Hematopoietic multipotent progenitor cell (in vitro differentiated cells): ENCODE results near the gene NKD1. TPM values are rescaled to one million over a fixed set of nuclear protein-coding genes. Genes with fewer than 3 reads are reported as not detected.

Source experiments
- DNase-seq, 3 donors: peaks; one replicate each; pipeline ENCODE4 v3.0.0-alpha.2; 2011 to 2015; ENCODE audit warnings: low read depth in 2 of 3, low spot score in 2 of 3
- total RNA-seq: library from RNA; depleted of rRNA; stranded (reverse); fragments of >200 nt; gene quantifications from one replicate; pipeline ENCODE4 v1.2.3, GENCODE V29; 2012

Gene NKD1
- total RNA-seq, 1 donor, result under 0.01 TPM

DNA sequence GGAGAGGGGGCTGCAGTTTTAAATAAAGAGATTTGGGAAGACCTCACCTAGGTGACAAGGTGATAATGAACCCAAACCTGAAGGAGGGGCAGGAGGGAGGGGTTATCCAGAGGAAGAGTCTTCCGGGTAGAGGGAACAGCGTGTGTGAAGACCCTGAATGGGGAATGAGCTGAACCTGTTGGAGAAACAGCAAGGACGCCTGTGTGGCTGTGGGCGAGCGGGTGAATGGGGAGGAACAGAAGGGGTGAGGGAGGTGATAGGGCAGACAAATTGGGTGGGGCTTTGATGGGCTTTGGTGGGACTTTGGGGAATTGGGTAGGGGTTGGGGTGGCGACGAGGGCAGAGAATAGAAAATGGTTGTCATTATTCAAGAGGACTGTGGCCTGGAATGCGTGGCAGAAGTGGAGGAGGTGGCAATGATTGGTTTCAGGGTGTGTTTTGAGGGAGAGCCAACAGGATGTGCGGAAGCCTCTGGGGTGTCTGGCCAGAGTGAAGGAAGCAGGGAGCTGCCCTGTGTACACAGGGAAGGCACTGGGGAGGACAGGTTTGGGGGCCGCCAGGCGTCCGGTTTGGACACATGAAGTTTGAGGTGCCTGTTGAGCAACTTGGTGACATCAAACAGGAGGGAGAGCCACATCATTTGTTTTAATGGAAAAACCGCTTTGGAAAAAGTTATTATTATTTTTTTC lies 48.7 kb downstream of the NKD1 start:
- no peak for DNase-seq

GRCh38 chr16:50597563-50598255 lies 49.5 kb downstream of the NKD1 start:
- DNase-seq, result no peak

DNA sequence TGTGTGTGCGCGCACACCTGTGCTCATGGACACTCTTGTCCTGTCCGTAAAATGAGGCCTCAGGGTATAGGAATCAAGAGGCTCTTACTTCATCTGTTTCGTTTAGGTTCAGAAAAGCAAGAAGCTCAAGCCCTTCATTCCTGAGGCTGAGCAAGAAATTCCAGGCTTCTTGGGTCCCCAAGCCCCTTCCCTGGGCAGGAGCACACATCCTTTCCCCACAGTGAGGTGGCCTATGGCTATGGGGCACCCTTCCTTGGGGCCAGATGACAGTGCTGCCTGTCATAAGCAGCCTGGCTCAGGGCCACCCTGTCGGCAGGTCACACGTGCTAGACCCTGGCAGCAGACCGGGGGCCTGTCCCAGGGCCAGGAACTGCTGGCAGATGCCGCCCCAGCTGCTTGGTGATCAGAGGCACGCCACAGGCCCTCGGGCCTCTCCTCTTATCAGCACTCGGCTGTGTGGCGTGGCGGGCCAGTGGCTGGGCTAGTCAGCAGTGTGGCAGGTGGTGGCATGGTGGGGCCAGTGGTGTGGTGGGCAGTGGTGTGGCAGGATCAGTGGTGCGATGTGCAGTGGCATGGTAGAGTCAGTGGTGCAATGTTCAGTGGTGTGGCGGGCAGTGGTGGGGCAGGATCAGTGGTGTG lies 50.2 kb downstream of the NKD1 start:
- no peak for DNase-seq

- no peak for DNase-seq
These were observed 50.8 kb downstream of the NKD1 start for GRCh38 chr16:50598936-50599361.

DNA sequence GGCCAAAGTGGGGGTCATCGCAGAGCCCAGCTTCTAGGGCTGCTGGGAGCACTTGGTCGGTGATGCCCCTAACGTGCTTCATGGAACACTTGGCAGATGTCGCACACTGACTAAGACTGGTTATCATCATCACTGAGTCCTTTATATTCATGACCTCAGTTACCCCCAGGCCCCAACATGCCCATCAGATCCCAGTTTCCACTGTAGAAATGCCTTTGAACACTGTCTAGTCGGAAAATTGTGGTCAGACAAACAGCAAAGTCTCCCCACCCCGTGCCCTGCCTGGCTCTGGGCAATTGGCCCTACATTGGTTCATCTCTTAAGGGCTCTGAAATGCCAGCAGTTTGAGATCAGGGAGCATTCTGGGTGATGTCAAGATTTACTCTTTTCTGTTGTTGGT lies 51.3 kb downstream of the NKD1 start:
- DNase-seq, result no peak

DNA sequence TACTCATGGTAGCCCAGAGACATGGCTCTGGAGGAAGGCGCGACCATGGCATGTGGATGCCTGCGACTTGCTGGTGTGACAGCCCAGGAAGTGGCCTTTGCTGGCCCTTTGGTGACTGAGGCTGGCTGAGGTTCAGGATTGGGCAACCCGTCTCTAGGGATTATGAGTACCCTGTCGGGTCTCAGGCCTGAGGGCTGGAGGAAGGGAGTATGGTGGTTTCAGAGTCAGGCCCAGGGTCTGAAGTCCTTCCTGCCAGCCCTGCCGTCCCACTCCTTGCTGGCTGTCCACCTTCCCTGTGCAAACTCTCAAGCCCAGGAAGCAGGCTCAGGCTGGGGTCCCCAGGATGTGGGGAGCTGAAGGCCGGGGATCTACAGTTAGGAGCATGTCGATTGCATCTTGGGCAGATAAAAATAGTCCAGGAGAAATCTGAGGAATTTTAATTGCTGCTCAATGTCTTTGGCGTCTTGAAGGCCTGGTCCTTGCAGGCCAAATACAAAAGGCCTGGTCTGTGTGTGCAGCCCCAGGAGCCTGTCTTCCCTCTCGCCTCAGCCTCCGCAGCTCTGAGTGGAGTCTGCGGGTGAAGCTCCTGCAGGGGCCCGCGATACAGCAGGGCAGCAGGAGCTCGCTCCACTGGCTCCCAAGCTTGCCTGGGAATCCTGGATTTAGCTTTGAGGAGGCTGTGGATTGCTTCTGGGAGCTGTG lies 52.5 kb downstream of the NKD1 start:
- no peak for DNase-seq

DNA sequence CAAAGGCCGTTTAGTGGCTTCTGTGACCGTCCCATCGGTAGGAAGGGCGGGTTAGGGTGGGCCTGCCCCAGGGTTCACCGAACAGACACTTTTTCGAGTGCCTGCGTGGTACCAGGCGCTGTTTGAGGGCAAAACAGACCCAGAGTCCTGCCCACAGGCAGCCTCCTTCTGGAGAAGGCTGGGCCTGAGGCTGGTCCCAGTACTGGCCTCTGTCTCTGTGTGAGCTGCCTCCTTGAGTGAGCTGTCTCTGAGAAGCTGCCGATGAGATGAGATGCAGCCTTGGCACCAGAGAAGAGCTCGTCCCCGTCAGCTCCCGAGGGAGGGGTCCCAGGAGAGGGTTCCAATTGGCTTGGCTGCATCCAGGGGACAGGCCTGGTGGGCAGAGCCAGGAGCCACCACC lies 53.1 kb downstream of the NKD1 start:
- no peak for DNase-seq

DNA sequence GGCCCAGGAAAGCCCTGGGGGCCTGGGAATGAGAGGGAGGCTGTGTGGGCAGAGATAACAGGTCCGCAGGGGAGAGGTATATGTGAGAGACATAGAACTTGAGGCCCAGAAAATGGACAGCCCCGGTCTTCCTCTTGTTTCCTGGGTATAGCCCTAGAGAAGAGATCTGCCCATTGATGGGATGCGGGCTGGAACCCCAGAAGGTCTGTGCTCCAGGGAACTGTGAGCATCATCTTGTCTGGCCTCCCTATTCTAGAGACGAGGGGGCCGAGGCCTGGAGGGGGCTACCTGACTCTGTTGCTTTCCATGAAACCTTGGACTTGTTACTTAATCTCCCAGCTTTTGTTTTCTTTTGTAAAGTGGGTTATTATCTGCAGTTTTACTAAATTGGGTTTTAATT lies 53.9 kb downstream of the NKD1 start:
- DNase-seq, result no peak

- DNase-seq, result peak in 2 of 3 donors; percentile 16 to 38
These were observed 54.5 kb downstream of the NKD1 start for GRCh38 chr16:50602531-50603205.

GRCh38 chr16:50603206-50604064 lies 55.2 kb downstream of the NKD1 start:
- no peak for DNase-seq

- no peak for DNase-seq
These were observed 55.8 kb downstream of the NKD1 start for GRCh38 chr16:50604065-50604418.

GRCh38 chr16:50604610-50605009 lies 56.4 kb downstream of the NKD1 start:
- no peak for DNase-seq

- DNase-seq, result no peak
These were observed 57.7 kb downstream of the NKD1 start for GRCh38 chr16:50605733-50606430.

GRCh38 chr16:50606431-50607050 lies 58.3 kb downstream of the NKD1 start:
- no peak for DNase-seq

GRCh38 chr16:50607051-50607431 lies 58.8 kb downstream of the NKD1 start:
- no peak for DNase-seq

- DNase-seq, result no peak
These were observed 59.3 kb downstream of the NKD1 start for GRCh38 chr16:50607447-50607846.

DNA sequence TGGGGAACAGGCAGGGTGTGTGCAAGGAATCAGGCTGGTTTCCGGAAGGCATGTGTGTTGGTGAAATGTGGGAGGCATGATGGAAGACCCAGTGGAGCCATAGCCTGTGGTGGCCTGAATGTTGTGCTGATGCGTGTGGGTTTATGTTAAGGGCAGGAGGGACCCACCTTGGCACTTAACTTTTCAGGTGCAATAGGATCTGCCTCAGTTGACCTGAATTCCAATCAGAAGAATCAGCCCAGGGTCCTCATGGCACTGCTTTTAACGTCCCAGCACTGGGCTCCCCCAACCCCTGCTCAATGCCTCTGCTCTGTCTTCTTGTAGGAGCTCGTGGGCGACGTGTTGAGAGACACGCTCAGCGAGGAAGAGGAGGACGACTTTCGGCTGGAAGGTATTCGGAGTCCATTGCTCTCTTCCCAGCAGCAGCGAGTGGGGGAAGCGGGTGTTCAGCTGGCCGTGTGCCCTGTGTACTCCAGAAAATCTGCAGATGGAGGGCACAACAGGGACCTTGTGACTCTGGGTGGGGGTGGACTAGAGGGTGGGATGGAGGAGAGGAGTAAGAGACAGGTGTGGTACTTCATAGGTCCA lies 59.9 kb downstream of the NKD1 start:
- DNase-seq, result no peak

DNA sequence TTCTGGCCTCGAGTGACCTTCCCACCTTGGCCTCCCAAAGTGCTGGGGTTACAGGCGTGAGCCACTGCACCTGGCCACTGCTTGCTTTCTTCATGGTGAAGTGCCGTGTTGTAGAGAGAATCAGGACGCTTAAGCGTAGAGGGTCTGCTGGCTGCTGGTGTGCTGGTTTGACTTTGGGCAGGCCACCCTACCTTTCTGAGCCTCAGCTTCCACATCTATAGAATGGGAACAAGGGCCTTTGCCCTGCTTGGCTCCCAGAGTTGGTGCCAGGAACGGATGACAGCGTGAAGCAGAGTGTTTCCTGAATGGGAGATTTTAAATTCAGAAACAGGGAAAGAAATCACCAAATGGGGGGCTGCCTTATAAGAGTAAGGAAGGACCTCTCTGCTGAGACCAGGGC lies 60.9 kb downstream of the NKD1 start:
- no peak for DNase-seq

GRCh38 chr16:50609471-50609870 lies 61.3 kb downstream of the NKD1 start:
- no peak for DNase-seq
